HK-2 (cell line): ENCODE results near the gene ZNF132.
"Not testable (repeated sequence)": the region's sequence is repeated elsewhere in the genome, so short reads cannot be mapped to it uniquely, and the experiment has no call there.

Source experiments
- DNase-seq: peaks from one replicate; pipeline ENCODE4 v3.0.0-alpha.2; 2018; ENCODE audit not compliant: unreplicated experiment

The ZNF132 gene

GRCh38 chr19:58439576-58440554, at the start of gene ZNF132:
TSS of gene ZNF132 (minus strand) at chr19:58440153. CDS start at chr19:58439821, 332 bp downstream.
- peak; percentile 97 for DNase-seq

DNA sequence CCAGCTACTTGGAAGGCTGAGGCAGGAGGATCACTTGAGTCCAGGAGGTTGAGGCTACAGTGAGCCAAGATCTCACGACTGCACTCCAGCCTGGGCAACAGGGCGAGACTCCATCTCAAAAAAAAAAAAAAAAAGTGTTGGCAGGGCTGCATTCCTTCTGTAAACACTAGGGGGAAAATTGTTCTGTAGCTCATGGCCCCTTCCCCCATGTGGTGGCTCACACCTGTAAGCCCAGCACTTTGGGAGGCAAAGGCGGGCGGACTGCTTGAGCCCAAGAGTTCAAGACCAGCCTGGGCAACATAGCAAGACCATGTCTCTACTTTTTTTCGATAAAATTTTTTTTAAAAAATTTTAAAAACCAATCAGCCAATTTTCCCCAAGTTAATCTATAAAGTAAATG, 44.4 kb upstream of the ZNF132 start:
- not testable (repeated sequence) for DNase-seq

- no peak for DNase-seq
Measured at GRCh38 chr19:58483776-58484175, 43.8 kb upstream of the ZNF132 start.

DNA sequence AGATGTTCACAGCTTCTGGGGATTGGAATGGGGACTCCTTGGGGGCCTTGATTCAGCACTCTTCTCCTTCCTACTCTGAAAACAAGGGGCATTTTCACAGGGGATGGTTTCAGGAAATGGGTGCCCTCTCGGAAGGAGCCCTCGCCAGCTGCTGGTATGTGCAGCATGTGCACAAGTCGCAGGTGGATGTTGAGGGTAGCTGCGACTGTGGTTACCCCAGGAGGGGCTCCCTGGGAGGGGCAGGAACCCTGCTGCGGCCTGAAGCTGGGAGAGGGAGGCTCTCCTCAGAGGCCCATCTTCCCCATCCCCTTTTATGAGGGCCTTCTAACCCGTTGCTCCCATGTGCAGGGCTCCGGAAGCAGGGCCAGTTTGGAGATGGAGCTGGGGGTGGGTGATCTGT, 42.4 kb upstream of the ZNF132 start:
- DNase-seq: no peak

DNA sequence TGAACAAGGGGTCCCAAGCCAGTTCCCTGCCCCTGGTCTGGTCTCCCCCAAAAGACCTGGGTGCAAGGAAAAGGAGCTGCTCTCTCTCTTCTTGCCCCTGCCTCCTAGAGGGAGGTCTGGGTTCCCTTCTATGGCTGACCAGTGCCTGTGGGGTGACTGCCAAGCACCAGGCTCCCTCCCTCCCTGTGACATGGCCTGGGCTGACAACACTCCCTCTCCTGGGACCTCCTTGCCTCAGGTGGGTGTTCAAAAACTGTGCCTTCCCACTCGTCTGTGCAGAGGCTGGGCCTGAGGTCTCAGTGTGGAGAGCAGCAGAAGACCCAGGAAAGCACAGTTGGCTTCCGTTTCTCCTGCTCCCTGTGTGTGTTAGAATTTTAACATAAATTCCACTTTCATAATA, 40.9 kb upstream of the ZNF132 start:
- no peak for DNase-seq

GRCh38 chr19:58480481-58480830, 40.5 kb upstream of the ZNF132 start:
- no peak for DNase-seq

- DNase-seq: no peak
Measured at GRCh38 chr19:58479736-58480480, 40.0 kb upstream of the ZNF132 start.

- no peak for DNase-seq
Measured at GRCh38 chr19:58479303-58479702, 39.4 kb upstream of the ZNF132 start.

- no peak for DNase-seq
Measured at GRCh38 chr19:58477871-58478270, 37.9 kb upstream of the ZNF132 start.

GRCh38 chr19:58477130-58477529, 37.2 kb upstream of the ZNF132 start:
- DNase-seq: no peak

DNA sequence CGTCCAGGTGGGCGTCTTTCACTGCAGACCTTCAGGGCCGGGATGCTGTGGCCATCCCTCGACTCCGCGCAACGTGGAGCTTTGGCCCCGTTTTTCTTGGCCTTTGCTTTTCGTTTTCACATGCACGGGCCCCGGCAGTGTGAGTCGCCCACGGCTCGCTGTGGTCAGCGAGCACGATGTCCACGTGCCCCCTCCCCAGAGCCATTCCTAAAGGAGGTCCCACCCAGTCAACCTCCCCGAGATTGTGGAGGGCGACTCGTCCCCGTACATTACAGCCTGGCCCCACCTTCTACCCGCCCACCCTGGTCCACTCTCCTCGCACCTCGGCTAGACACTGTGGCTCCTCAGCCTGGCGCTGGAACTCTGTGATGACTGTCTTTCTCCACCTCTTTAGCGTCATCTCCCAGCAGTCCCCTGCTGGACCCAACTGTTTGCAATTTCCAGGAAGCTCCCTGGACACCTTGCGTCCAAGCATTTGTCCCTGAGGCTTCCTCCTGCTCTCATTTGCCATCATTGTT, 36.6 kb upstream of the ZNF132 start:
- DNase-seq: peak; percentile 64

GRCh38 chr19:58475714-58476497, 36.0 kb upstream of the ZNF132 start, which contains the start of gene ZNF446:
TSS of gene ZNF446 (plus strand) at chr19:58476352. CDS start at chr19:58477219, 867 bp downstream.
- DNase-seq: peak; percentile 99

- no peak for DNase-seq
Measured at GRCh38 chr19:58474997-58475713, 35.2 kb upstream of the ZNF132 start.

DNA sequence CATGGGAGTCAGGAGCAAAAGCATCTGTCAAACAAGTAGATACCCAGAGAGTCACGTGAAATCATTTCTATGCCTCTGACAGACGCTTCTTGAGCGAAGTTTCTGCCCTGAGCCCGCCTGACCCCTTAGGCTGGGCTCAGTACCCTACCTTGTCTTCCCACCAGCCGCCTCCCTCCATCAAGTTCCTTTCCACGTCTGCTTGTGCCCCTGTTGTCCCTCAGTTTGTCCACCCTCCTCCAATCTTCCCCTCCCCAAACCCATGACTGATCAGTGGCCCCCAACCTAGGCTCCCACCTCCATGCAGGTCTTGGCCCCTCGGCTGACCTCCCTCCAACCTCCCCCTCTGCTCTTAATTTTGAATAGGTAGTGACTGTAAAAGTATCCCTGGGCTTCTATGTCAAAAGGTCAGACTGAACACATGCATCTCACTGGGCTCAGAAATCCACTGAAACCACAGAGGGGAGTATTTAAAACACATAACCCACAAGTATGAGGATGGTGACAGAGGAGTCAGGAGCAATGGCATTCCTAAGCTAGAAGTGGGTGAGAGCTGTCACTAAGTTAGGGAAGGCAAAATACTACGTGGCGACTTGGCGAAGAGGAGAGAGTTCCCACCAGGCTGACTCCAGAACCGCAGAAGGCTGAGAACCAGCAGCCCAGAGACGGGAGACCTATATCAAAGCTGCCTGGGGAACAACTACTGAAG, 34.5 kb upstream of the ZNF132 start:
- DNase-seq: peak; percentile 48

- DNase-seq: no peak
Measured at GRCh38 chr19:58473775-58474174, 33.8 kb upstream of the ZNF132 start.

DNA sequence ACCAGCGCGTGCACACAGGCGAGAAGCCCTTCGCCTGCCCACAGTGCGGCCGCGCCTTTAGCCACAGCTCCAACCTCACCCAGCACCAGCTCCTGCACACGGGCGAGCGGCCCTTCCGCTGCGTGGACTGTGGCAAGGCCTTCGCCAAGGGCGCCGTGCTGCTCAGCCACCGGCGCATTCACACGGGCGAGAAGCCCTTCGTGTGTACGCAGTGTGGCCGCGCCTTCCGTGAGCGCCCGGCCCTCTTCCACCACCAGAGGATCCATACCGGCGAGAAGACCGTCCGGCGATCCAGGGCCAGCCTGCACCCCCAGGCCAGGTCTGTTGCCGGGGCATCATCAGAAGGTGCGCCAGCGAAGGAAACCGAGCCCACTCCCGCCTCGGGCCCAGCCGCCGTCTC, 31.8 kb upstream of the ZNF132 start:
- DNase-seq: no peak

- DNase-seq: not testable (repeated sequence)
Measured at GRCh38 chr19:58470837-58471543, 31.0 kb upstream of the ZNF132 start.

- DNase-seq: no peak
Measured at GRCh38 chr19:58469241-58470013, 29.5 kb upstream of the ZNF132 start.
